HCEC 1CT (cell line): ENCODE results near the gene SSPN.
"Not testable (repeated sequence)": the region's sequence is repeated elsewhere in the genome, so short reads cannot be mapped to it uniquely, and the experiment has no call there.

ENCODE experiments used
- DNase-seq: peaks from one replicate; pipeline ENCODE4 v3.0.0-alpha.2; 2017

SSPN gene

GRCh38 chr12:26231470-26231869 lies 36.1 kb downstream of the SSPN start:
- DNase-seq, result no peak

- no peak for DNase-seq
Measured at GRCh38 chr12:26231921-26232320, 36.5 kb downstream of the SSPN start.

DNA sequence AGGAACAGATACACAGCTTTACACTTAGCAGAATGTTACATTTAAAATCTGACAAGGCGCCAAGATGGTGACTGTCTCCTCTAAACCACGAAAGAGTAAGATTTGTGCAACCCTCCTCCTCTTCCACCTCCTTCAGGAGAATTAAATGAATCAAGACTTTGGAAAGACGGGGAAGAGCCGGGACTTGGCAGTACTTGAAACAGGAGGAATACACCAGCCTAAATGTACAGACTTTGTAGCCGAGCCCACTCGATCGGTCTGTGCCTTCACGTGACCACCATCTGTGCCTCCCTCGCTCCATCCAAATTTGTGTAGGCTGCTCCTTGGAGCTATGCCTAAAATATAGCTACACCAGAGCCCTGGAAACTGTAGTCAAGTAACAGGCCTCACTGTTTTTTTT lies 38.3 kb downstream of the SSPN start:
- peak; percentile 7 for DNase-seq

DNA sequence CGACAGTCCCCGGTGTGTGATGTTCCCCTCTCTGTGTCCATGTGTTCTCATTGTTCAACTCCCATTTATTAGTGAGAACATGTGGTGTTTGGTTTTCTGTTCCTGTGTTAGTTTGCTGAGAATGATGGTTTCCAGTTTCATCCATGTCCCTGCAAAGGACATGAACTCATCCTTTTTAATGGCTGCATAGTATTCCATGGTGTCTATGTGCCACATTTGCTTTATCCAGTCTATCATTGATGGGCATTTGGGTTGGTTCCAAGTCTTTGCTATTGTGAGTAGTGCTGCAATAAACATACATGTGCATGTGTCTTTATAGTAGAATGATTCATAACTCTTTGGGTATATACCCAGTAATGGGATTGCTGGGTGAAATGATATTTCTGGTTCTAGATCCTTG lies 40.1 kb downstream of the SSPN start:
- DNase-seq, result not testable (repeated sequence)

DNA sequence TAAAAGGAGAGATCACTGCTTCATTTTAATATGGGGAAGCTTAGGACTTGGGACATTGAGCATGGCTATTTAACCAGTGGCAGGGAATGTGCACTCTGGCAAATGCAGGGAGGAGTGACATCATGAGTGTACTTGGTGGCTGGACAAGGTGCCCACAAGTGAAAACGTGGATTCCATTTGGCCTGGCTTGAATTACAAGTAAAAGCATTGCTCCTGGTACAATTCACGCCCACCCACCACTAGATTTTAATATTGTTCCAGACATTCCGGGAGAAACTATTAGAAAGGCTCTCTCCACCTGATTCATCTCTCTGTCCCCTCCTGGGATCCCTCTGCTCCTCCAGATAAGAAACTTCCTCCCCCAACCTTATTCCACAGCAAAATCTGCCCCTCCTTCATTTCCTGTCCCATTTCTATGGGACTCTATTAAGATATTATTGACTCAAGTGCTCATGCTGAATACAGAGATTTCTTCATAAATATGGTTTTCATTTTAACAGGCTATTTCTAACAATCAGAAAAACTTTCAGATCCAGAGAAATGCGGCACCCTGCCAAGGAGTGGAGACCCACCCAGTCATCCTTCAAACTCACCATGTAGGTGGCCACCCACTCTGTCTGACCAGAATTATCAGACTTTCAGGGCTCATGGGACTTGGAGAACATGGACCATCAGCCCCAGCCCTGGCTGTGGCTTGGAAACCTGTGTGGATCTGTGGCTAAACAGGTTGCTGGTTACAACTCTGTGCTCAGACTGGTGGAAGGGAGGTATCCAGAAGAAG lies 43.2 kb downstream of the SSPN start:
- no peak for DNase-seq

- peak; percentile 44 for DNase-seq
Measured at GRCh38 chr12:26239122-26239851, 43.9 kb downstream of the SSPN start.

- DNase-seq, result no peak
Measured at GRCh38 chr12:26239852-26240815, 44.8 kb downstream of the SSPN start.

DNA sequence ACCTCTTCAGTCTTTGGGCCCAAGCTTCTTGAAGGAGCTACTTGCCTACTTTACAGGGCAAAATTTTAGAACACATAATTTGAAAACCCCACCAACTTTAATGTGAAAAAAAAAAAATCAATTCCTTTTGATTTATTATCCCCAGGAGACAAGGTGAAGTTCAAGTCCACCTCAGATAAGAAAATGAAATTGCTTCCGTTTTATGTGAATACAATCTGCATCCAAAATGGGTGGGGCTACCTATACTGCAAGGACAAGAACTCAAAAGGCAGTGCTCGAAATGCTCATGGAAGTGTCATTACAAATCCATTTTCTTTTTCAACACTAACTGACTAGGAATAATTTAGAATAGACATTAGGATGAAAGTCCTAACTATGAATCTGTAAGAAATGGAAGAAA lies 45.7 kb downstream of the SSPN start:
- DNase-seq, result no peak

GRCh38 chr12:26242683-26243082 lies 47.3 kb downstream of the SSPN start:
- DNase-seq, result no peak

DNA sequence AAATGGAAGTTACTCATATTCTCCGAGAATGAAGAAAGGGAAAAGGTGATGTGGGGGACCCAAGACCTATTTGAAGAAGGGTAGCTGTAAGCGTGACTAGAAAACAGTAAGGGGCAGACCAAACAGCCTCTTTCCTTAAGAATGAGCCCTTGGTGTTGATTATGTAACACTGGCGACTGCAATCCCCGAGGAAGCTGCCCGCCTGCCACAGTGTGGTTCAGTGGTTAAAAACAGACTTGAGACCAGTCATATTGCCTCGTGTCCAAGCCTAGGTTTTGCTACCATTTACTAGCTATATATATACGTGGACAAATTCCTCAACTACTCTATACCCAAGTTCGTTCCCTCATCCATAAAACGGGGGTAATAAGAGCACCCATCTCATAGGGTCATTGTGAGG lies 49.1 kb downstream of the SSPN start:
- DNase-seq, result no peak

DNA sequence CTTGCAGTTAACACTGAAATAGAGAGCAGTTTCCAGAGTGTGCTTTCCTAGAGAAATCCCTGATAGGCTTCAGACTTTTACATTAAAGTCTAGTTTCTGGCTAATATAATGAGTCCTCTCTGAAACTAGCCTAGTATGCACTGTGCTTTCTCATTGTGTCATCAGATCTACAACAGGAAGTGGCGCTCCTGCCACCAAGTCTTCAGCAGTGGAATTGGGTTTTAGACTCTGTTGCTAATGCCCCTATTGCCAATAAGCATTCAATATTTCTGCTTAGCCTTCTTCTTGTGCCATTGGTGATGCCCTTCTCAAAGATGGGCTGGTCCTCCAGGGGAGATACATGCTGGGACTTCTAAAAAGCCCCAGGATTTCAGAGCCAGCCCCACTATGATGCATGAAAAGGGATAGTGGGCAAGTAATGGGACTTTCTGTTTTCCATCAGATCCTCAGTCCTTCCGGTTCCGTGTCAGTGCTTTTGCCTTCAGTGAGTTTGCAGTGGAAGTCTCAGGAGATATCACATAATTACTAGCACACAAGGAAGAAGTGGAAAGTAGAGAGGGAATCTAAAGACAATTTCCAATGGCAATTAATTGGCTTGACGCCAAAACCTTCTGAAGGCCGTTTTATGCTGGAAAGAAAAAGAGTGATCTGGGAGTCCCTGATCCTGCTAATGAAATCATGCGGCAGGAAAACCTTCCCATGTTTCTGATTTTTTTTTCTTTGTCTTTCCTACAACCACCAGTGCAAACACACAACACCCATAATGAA lies 50.0 kb downstream of the SSPN start:
- no peak for DNase-seq

DNA sequence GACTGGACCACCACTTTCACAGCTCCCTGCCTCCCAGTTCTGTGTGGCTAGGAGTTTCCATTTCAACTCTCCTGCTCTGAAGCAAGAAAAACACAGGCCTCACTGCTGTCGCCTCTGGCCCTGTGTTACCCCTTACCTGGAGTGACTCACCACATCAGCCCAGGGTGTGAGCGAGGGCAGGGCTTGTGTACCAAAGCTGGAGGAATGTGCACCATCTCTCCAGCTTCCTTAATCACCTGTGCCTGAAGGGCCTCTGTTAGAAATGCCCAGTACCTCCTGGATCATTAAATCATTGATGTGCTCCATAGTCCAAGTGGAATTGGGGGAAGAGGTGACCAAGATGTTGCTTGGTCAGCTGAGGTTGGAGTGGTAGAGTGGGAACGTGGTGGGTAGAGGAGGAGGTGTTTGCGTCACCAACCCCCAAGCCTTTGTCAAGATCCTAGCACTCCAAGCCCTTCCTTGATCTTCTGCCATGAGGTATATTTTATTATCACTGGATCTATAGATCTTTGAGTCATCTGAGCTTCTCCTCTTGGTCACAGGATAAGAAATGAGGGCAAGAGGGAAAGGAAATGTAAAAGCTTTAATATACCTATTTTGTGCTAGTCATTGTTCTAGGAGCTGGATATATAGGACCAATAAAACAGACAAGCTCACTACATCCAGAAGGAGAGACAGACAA lies 51.3 kb downstream of the SSPN start:
- DNase-seq, result no peak

DNA sequence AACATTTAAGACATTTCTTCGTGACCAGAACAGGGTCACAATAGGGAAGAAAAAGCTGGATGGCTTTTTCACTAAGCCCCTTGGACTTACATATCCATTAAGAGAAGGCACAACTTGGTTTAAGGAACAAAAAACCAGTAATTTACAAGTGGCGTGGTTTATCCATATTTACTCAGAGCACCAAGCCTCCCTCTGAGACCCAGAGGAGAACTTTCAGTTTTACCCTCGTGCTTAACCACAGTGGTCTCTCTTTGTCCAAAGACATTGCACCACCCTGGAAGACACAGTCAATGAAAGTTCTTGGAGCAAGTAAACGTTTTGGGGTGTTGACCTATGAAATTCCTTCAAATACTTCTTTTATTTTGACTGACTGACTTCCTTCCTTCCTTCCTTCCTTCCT lies 52.5 kb downstream of the SSPN start:
- DNase-seq, result no peak

DNA sequence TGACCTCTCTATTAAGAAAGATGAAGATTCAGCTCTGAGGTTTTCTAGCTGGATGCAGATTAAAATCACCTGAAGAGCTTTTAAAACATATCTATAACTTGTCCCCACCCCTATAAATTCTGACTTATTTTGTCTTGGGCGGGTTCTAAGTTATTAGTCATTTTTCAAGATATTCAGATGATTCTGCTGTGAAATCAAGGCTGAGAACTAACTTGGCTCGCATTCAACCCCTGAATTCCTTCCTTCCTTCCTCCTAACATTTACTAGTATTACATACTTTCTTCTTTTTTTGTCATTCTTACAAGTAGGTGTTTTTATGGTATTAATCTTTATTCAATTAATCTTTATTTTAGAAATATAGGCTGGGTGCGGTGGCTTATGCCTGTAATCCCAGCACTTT lies 55.4 kb downstream of the SSPN start:
- DNase-seq, result no peak

DNA sequence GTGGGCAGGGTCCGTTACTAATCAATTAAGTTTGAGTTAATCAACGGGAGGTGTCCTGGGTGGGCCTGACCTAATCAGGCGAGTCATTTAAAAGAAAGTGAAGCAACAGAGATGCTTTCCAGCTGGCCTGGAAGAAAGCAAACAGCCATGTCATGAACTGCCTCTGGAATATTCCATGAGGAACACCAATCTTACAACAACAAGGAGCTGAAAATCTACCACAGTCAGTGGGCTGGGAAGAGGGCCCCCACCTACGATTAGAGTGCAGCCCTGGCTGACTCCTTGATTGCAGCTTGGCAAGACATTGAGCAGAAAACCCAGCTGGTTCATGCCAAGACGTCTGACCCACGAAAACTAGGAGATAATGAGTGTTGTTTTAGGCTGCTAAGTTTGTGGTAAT lies 56.2 kb downstream of the SSPN start:
- no peak for DNase-seq

DNA sequence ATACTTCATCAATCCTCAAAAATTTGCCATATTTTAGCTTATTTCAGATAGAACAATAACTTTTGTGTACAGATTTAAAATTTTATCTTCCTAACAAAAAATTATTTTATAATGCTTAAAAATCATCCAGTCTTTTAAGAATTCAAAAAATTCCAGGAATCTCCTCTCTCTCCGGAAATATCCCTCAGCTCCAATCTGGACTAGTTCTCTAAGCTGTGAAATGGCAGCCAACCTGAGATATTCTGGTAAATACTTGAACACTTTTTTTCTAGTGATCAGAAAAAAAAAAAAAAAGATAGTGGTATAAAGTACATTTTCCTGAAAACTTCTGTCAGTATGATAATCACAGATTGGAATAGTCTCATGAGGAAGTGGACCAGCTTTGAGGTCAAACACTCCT lies 57.6 kb downstream of the SSPN start:
- DNase-seq, result no peak

DNA sequence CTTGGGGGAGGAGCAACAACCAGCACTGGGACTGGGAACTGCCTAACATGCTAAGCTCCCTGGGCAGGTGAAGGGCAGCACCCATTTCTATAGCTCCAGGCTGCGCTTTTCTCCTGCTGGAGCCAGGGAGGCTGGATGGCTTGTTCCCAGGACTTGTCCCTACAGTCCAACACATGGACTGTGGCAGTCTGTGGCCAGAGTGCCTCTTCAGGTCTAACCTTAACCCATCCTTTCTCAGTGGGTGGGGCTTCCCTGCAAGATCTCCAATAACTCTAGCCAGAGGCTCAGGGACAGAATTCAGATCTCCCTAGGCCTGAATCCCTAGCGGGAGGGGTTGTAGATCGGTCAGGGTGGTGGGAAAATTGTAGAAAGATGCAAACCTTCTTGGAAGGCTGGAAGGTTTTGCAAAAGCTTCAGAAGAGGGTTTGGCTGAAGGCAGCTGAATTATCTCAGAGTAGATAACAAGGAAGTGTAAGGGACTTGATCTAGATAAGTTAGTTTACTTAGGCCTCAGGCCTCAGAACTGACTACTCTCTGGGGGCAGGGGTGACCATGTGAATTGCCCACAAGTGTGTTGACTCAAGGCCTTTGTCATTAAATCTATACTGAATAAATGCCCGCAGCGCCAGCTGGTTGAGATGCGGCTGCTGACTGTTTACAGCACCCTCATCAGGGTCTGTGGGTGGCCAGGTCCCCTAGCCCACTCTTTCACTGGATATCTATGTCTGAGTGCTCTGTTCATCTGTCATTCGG lies 60.7 kb downstream of the SSPN start:
- DNase-seq, result no peak

- DNase-seq, result peak; percentile 24
Measured at GRCh38 chr12:26264215-26264838, 69.0 kb downstream of the SSPN start.

DNA sequence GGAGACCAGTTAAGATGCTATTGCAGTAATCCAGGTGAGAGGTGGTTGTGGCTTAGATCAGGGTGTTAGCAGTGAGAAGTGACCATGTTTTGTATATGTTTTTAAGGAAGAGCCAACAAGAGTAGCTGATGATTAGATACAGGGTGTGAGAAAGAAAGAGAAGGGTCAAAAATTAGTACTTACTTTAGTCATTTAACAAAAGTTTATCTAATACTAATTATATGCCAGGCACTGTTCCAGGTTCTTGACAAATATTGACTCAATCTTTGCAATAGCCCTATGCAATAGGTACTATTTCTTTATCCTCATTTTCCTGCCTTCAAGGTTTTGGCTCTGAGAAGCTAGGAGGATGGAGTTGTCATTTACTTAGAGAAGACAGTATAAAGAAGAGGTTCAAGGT lies 70.2 kb downstream of the SSPN start:
- no peak for DNase-seq

- no peak for DNase-seq
Measured at GRCh38 chr12:26266881-26267280, 71.5 kb downstream of the SSPN start.
